ENCODE measurements around the gene HCRTR1.
A peak's percentile ranks its signal among the peaks of the same experiment; 100 is the strongest.

Gene HCRTR1

GRCh38 chr1:31626223-31627207 lies 9.0 kb downstream of the HCRTR1 start:
- DNase-seq (ENCODE audit: low spot score) = no peak
- POLR2A ChIA-PET (ENCODE audit: low non-redundant PET) = interaction anchor here (0.6 kb wide), 1 partner anchor 42 kb away, joined by 5 read pairs; no protein-coding TSS in a partner anchor
- CTCF ChIA-PET = interaction anchor here (0.5 kb wide), 1 partner anchor 9 kb away, joined by 3 read pairs; no protein-coding TSS in a partner anchor

GRCh38 chr1:31627301-31627929 lies 9.9 kb downstream of the HCRTR1 start:
- ChIA-PET CTCF (interaction anchor here (0.5 to 1.0 kb wide), 2 partner anchors 10 to 40 kb away, joined by 3 read pairs; no protein-coding TSS in a partner anchor), POLR2A (ENCODE audit: low non-redundant PET) (interaction anchor here (1.4 kb wide), 1 partner anchor 17 kb away, joined by 5 read pairs; the partner anchor contains the start of gene PEF1)
- no peak for DNase-seq (ENCODE audit: low spot score)
- TF ChIP-seq CTCF (conservative IDR thresholded peaks at IDR 0.05; ENCODE audit: low read depth) = no peak
- H3K27ac ChIP-seq = peak overlapping the region; percentile 98

More at GRCh38 chr1:31626223-31627207, 9.0 kb downstream of the HCRTR1 start:
- peak overlapping the region; percentile 98 for H3K27ac ChIP-seq
- no peak for TF ChIP-seq CTCF (conservative IDR thresholded peaks at IDR 0.05; ENCODE audit: low read depth)

GRCh38 chr1:31627930-31628559 lies 10.6 kb downstream of the HCRTR1 start:
- no peak for TF ChIP-seq CTCF (conservative IDR thresholded peaks at IDR 0.05; ENCODE audit: low read depth)
- DNase-seq (ENCODE audit: low spot score) = no peak
- H3K27ac ChIP-seq = peak overlapping the region; percentile 98
- CTCF ChIA-PET = interaction anchor here (0.6 to 1.0 kb wide), 2 partner anchors 19 to 40 kb away, joined by 3 read pairs; no protein-coding TSS in a partner anchor
- POLR2A ChIA-PET (ENCODE audit: low non-redundant PET) = interaction anchor here (1.4 kb wide), 1 partner anchor 16 kb away, joined by 5 read pairs; the partner anchor contains the start of gene PEF1

- H3K27ac ChIP-seq = peak overlapping the region; percentile 98
- ChIA-PET POLR2A (ENCODE audit: low non-redundant PET) (interaction anchor here (0.7 to 1.4 kb wide), 2 partner anchors 15 to 327 kb away, joined by 3 to 5 read pairs; partner anchors contain the start of gene PEF1), CTCF (interaction anchor here (0.7 kb wide), 1 partner anchor 160 kb away, joined by 4 read pairs; no protein-coding TSS in a partner anchor)
- no peak for DNase-seq (ENCODE audit: low spot score)
- no peak for TF ChIP-seq CTCF (conservative IDR thresholded peaks at IDR 0.05; ENCODE audit: low read depth)
Measured at GRCh38 chr1:31628931-31629556, 11.6 kb downstream of the HCRTR1 start.

GRCh38 chr1:31632649-31633048 lies 15.2 kb downstream of the HCRTR1 start:
- no peak for TF ChIP-seq CTCF (conservative IDR thresholded peaks at IDR 0.05; ENCODE audit: low read depth)
- DNase-seq (ENCODE audit: low spot score) = no peak
- POLR2A ChIA-PET (ENCODE audit: low non-redundant PET) = interaction anchor here (0.5 kb wide), 1 partner anchor 12 kb away, joined by 3 read pairs; the partner anchor contains the start of gene PEF1
- CTCF ChIA-PET = interaction anchor here (0.6 to 0.7 kb wide), 3 partner anchors 24 to 51 kb away, joined by 3 to 4 read pairs (median 3); no protein-coding TSS in a partner anchor
- H3K27ac ChIP-seq = peak overlapping the region; percentile 46
